Cardiac septum (tissue), 1 donor: ENCODE measurements around the gene SCAMP2. TPM values are rescaled to one million over a fixed set of nuclear protein-coding genes. Genes with fewer than 3 reads are reported as not detected.
"Not testable (repeated sequence)": the region's sequence is repeated elsewhere in the genome, so short reads cannot be mapped to it uniquely, and the experiment has no call there.

Experiments used
- DNase-seq: peaks from one replicate; pipeline ENCODE4 v3.0.0-alpha.2; 2020; ENCODE audit warnings: low spot score
- intact Hi-C: fragments of 100-400 bp; cut with DNase I; formaldehyde crosslinking; loops from one replicate; pipeline ENCODE4 v1.14.0; 2022
- total RNA-seq: library from RNA; stranded (reverse); fragmentation: NEBNext Ultra II Directional; extraction: Animal tissue kit (Norgen Biotek cat#: 25700); gene quantifications from one replicate; pipeline ENCODE4 v1.2.1, GENCODE V29; 2021
- donor health status: DM: no; HTN: no; CAD: no.

SCAMP2 gene
- total RNA-seq, 1 donor from 2014 or later = 33.3 TPM

GRCh38 chr15:74892931-74893330 lies 19.8 kb upstream of the SCAMP2 start:
- intact Hi-C loops = no loop called here
- no peak for DNase-seq

GRCh38 chr15:74892313-74892712 lies 19.1 kb upstream of the SCAMP2 start:
- intact Hi-C loops = no loop called here
- DNase-seq = no peak

- intact Hi-C loops = no loop called here
- DNase-seq = no peak
Observed at GRCh38 chr15:74891469-74891868, 18.3 kb upstream of the SCAMP2 start.

GRCh38 chr15:74890665-74890960 lies 17.4 kb upstream of the SCAMP2 start:
- intact Hi-C loops = no loop called here
- DNase-seq = no peak

GRCh38 chr15:74889883-74890664 lies 16.9 kb upstream of the SCAMP2 start, which contains the start of gene MPI:
Gene MPI, plus strand, starts transcription at chr15:74890042. Its CDS starts 32 bp downstream, at chr15:74890074.
- intact Hi-C loops = no loop called here
- DNase-seq = peak; percentile 95

DNA sequence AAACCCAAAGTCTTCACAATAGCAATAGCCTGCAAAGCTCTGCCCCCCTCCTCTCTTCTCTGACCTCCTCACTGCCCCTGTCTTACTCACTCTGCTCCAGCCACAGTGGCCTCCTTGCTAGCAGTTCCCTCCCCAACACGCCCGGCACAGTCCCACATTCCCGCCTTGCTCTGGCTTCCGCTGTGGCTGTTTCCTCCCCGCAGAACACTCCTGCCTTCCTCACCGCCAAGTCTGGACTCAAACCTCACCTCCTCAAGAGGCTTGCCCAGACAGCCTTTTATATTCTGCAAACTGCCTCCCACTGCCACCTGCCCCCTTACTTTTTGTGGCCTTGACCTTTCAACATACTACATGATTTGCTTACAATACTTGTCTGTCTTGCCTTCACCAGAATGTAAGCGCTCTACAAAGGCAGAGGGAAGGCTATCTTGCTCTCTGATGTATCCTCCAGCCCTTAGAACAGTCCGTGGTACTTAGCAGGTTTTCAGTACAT lies 16.3 kb upstream of the SCAMP2 start:
- no peak for DNase-seq
- intact Hi-C loops = no loop called here

GRCh38 chr15:74888716-74889115 lies 15.6 kb upstream of the SCAMP2 start:
- DNase-seq = no peak
- intact Hi-C loops = no loop called here

- intact Hi-C loops, DNase-seq: not testable (repeated sequence)
Observed at GRCh38 chr15:74887537-74888193, 14.5 kb upstream of the SCAMP2 start.

- DNase-seq = no peak
- intact Hi-C loops = no loop called here
Observed at GRCh38 chr15:74885461-74885860, 12.3 kb upstream of the SCAMP2 start.

DNA sequence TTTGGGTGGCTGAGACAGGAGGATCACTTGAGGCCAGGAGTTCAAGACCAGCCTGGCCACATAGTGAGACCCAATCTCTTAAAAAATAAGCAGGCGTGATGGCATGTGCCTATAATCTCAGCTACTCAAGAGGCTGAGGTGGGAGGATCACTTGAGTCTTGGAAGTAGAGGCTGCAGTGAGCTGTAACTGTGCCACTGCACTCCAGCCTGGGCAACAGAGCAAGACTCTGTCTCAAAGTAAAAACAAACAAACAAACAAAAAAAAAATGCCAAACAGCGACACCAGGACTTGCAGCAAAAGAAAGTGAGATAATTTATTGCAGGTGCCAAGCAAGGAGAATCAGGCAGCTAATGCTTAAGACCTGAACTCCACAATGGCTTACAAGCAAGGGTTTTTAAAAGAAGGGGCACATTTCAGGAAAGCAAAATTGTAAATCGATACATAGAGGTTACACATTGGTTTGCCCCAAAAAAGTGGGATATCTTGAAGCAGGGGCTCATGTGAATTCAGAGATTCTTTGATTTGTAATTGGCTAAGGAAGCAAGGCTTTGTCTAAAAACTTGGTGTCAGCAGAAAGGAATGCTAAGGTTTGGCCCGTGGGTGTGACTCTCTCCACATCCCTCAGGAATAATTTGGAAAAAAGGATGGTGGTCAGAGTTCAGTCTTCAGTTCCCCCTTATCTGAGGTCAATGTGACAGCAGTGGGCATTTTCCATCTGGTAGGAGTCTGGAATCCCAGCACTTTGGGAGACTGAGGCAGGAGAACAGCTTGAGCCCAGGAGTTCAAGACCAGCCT lies 11.5 kb upstream of the SCAMP2 start:
- no peak for DNase-seq

DNA sequence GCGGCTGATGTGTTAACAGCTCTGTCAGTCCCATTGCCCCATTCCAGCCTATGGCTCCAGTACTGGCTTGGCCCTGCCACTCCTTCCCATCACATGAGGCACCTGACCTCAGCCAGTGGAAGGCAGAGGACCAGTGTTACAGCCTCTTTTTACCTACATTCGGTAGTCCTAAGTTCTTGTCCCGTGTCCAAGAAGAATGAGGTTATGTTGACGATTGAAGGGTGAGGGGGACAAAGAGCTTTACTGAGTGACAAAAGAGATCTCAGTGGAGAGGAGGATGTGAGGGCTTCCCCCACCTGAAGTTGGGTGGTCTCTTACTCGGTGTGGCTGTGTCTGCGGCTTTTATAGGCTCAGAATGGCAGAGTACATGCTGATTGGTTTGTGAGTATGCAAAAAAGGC lies 9.4 kb upstream of the SCAMP2 start:
- no peak for DNase-seq
- intact Hi-C loops = no loop called here

More for the DNA sequence above, 11.5 kb upstream of the SCAMP2 start:
- intact Hi-C loops = no loop called here

GRCh38 chr15:74878273-74878672 lies 5.1 kb upstream of the SCAMP2 start:
- no peak for DNase-seq
- intact Hi-C loops = no loop called here

DNA sequence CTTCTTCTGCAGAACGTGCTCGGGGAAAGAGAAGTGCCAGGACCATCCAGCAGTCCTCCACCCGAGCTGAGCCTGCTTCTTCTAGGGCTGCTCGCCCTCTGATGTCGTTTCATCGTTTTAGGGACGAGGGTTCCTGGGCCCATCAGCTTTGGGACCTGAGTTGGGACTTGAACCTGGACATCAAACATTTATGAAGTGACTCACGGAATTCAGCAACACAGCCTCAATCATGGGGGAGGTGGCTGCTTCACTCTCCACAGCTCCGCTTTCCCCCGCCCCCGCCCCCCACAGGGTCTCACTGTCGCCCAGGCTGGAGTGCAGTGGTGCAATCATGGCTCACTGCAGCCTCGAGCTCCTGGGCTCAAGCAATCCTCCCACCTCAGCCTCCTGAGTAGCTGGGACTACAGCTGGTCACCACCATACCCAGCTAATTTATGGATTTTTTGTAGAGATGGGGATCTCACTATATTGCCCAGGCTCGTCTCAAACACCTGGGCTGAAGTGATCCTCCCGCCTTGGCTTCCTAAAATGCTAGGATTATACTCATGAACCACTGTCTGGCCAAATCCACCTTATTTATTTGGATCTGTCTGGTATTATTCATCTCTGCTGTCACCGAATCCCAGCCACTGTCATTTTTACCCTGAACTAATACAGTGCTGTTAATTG lies 725 bp upstream of the SCAMP2 start:
- intact Hi-C loops = loop anchor here (2.0 kb wide), 1 partner anchor 33 kb away; the partner anchor contains the start of gene FAM219B
- DNase-seq = no peak

- intact Hi-C loops = loop anchor here (2.0 kb wide), 1 partner anchor 34 kb away; the partner anchor contains the start of gene FAM219B
- DNase-seq = no peak
Observed at GRCh38 chr15:74872702-74873035, 496 bp downstream of the SCAMP2 start.

DNA sequence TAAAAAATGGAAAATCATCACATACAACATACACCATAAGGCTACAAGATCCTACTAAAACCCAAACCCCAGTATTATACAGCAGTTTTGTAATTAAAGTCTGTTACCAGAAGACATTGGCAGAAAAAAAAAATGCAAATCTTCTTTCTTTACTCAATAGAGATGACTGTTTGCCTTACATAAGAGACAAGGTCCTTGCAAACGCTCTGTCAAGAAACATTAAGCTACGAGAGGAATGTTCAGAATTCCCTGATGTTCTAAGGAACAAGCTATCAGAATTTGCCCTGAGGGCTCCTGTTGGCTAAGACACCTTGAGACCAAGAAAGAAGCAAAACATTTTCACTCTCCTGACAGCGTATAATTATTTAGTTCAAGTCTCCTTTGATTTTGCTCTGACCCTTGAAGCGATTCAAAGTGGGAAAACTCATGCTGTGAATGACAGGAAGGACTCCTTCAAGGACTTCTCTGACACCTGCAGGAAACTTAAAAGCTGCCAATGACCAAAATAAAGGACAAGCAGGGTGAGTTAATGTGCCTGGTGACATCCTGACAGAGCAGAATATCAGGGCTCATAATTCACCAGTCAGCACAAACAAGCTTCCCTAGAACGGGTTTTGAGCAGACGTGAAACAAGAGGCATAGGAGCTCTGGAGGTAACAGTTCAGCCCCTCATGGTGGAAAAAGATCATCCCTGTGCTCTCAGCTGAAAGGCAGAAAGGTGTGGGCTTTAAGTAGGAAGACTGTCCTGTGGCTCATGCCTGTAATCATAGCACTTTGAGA lies 2.5 kb downstream of the SCAMP2 start:
- DNase-seq = no peak
- intact Hi-C loops = no loop called here

DNA sequence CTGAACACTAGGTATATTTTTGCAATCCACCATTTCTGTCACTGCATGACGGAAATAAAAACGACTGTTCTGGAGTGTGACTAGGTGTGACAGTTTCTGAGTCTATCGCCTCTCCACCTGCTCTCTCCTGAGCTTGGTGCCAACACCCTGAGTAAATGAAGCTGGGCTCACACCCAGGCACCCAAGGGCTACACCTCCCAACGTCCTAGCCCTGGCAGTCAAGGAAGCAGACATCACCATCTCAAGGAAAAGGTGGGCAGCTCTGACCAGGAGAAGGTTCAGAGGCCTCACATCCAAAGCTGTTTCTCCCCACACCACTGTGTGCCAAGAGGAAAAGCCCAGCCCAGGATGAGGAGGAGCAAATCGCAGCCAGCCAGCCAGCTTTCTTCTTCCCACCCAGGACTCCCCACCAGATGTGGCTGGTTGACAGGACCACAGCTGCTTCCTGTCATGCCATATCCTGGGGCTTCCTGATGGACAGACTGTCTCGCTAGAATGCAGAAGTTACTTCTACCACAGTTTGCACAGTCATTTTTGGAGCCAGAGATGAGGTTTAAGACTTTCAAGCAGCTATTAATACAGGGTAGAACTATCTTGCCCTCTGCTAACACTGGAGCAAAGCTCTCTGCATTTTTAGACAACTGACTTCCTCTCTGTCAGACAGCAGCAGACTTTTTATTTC lies 3.3 kb downstream of the SCAMP2 start:
- DNase-seq = peak; percentile 81
- intact Hi-C loops = no loop called here

- intact Hi-C loops = no loop called here
- no peak for DNase-seq
Observed at GRCh38 chr15:74869372-74869725, 3.8 kb downstream of the SCAMP2 start.

GRCh38 chr15:74868059-74868458 lies 5.1 kb downstream of the SCAMP2 start:
- DNase-seq = no peak
- intact Hi-C loops = no loop called here
